Tibial nerve (tissue), 4 donors: ENCODE data around the gene KRT2. TPM values are rescaled to one million over a fixed set of nuclear protein-coding genes. Genes with fewer than 3 reads are reported as not detected.

Experiments used
- DNase-seq, 2 donors: peaks; one replicate each; pipeline ENCODE4 v3.0.0-alpha.2; 2019; ENCODE audit warnings: low spot score in 2 of 2
- H3K27ac ChIP-seq, 4 donors: fragments of 200-600 bp; sonication (generic) in 3 of 4; one replicate each; pipeline ENCODE4 v1.5.1; 2017 to 2019; ENCODE audit warnings: mild to moderate bottlenecking in 1 of 4
- H3K27me3 ChIP-seq, 2 donors: fragments of 200-600 bp; sonication (generic) in 1 of 2; one replicate each; pipeline versions ENCODE4 v1.5.1 to v1.6.0; 2017 to 2019
- H3K36me3 ChIP-seq, 3 donors: fragments of 200-600 bp; sonication (generic); one replicate each; pipeline ENCODE4 v1.5.1; 2018 to 2019
- H3K4me1 ChIP-seq, 4 donors: fragments of 200-600 bp; sonication (generic) in 3 of 4; one replicate each; pipeline ENCODE4 v1.5.1; 2017 to 2019
- H3K4me3 ChIP-seq, 4 donors: fragments of 200-600 bp; sonication (generic) in 3 of 4; one replicate each; pipeline ENCODE4 v1.5.1; 2017 to 2019; ENCODE audit warnings: mild to moderate bottlenecking in 1 of 4, moderate library complexity in 1 of 4
- H3K9me3 ChIP-seq, 4 donors: fragments of 200-600 bp; sonication (generic) in 3 of 4; one replicate each; pipeline ENCODE4 v1.5.1; 2017 to 2019
- EP300 ChIP-seq, 2 donors: sonication (generic); formaldehyde crosslinking; IDR thresholded peaks; one replicate each; pipeline ENCODE4 v1.6.1; 2017; ENCODE audit warnings: antibody characterized with exemption in 2 of 2, mild to moderate bottlenecking in 1 of 2
- POLR2A ChIP-seq, 2 donors: fragments of 450-650 bp; IDR thresholded peaks; one replicate each; pipeline ENCODE4 v1.6.1; 2017; ENCODE audit warnings: antibody characterized with exemption in 2 of 2, mild to moderate bottlenecking in 2 of 2, moderate library complexity in 2 of 2
- WGBS, 2 donors: methylation state at CpG; one replicate each; pipeline ENCODE4 v1.1.5; 2018; 5-methylcytosine and 5-hydroxymethylcytosine counted together
- total RNA-seq, 4 donors: library from RNA; depleted of rRNA; stranded (reverse); fragments of >200 nt; gene quantifications; one replicate each; pipeline ENCODE4 v1.1.0, GENCODE V29; 2016
- TF ChIP-seq, protein P1 (sequence below), 5 experiments: fragments of 200-600 bp in 3 of 5; fragments of 450-650 bp in 2 of 5; sonication (generic) in 3 of 5; IDR thresholded peaks; one replicate each; pipeline ENCODE4 v1.5.1; 2016 to 2019; ENCODE audit warnings: antibody characterized with exemption in 5 of 5, mild to moderate bottlenecking in 3 of 5, moderate library complexity in 2 of 5

KRT2 gene
- total RNA-seq, 4 donors from 2014 or later = not detected

DNA sequence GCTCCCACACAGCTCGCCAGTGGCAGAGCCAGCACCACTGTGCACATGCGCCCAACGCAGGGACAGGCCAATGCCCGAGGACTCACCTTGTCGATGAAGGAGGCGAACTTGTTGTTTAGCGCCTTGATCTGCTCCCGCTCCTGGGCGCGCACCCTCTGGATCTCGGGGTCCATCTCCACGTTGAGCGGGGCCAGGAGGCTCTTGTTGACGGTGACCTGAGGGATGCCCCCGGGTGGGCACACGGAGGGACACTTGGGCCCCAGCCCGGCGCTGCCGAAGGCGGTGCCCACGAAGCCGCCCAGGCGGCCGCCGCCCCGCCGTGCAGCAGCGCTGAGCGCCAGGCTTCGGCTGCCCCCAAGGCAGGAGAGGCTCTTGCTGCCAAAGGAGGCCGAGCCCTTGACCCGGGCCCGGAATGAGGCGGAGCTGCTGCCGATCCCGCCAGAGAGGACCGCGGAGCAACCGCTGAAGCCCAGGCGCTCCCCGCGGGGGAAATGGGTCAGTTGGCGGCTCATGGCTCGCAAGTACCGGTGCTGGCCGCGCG, 51.0 kb downstream of the KRT2 start, which contains the start of gene KRT72:
Gene KRT72 (minus strand): TSS at position 523 of the 541 bp plus-strand sequence. CDS start 11 bp downstream, at position 512.
- H3K27me3 ChIP-seq = peaks cover 0 to 40% of the 10 kb centered on the region in 2 donors

DNA sequence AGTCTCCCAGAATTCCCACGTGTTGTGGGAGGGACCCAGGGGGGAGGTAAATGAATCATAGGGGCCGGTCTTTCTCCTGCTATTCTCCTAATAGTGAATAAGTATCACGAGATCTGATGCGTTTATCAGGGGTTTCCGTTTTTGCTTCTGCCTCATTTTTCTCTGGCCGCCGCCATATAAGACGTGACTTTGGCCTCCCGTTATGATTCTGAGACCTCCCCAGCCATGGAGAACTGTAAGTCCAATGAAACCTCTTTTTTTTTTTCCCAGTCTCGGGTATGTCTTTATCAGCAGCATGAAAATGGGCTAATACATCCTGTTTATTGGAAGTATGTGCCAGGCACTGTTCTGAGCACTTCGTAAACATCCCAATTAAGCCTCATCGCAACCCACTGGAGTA, 51.5 kb downstream of the KRT2 start:
- WGBS, 2 donors = 84 to 92% methylated on average over 12 of the region's 12 CpGs
- H3K4me3 ChIP-seq = no peak overlapping the region
- peaks cover 0 to 40% of the 10 kb centered on the region in 2 donors for H3K27me3 ChIP-seq
- H3K27ac ChIP-seq = no peak overlapping the region
- no peaks in the 10 kb centered on the region for H3K9me3 ChIP-seq
- peaks cover 0 to 5% (median 0%) of the 10 kb centered on the region in 4 donors for H3K4me1 ChIP-seq
- TF ChIP-seq EP300 (IDR thresholded peaks at IDR 0.05) = no peak
- TF ChIP-seq, protein P1, sequence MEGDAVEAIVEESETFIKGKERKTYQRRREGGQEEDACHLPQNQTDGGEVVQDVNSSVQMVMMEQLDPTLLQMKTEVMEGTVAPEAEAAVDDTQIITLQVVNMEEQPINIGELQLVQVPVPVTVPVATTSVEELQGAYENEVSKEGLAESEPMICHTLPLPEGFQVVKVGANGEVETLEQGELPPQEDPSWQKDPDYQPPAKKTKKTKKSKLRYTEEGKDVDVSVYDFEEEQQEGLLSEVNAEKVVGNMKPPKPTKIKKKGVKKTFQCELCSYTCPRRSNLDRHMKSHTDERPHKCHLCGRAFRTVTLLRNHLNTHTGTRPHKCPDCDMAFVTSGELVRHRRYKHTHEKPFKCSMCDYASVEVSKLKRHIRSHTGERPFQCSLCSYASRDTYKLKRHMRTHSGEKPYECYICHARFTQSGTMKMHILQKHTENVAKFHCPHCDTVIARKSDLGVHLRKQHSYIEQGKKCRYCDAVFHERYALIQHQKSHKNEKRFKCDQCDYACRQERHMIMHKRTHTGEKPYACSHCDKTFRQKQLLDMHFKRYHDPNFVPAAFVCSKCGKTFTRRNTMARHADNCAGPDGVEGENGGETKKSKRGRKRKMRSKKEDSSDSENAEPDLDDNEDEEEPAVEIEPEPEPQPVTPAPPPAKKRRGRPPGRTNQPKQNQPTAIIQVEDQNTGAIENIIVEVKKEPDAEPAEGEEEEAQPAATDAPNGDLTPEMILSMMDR (IDR thresholded peaks at IDR 0.05) = no peak
- TF ChIP-seq POLR2A (IDR thresholded peaks at IDR 0.05) = no peak
- no peak for DNase-seq
- no peaks in the 10 kb centered on the region for H3K36me3 ChIP-seq

More for the DNA sequence above, 51.0 kb downstream of the KRT2 start, which contains the start of gene KRT72:
- Histone ChIP-seq H3K27ac (no peak within 1 kb of the TSS), H3K4me1 (peaks cover 0 to 5% (median 0%) of the 10 kb centered on the region in 4 donors), H3K36me3 (no peaks in the 10 kb centered on the region), H3K4me3 (no peak within 1 kb of the TSS), H3K9me3 (no peaks in the 10 kb centered on the region)
- no peak for DNase-seq
- 21 to 32% methylated on average over 36 to 45 of the region's 48 CpGs for WGBS, 2 donors
- no peak for TF ChIP-seq POLR2A (IDR thresholded peaks at IDR 0.05)
- no peak for TF ChIP-seq EP300 (IDR thresholded peaks at IDR 0.05)
- TF ChIP-seq, protein P1 (IDR thresholded peaks at IDR 0.05) = no peak

DNA sequence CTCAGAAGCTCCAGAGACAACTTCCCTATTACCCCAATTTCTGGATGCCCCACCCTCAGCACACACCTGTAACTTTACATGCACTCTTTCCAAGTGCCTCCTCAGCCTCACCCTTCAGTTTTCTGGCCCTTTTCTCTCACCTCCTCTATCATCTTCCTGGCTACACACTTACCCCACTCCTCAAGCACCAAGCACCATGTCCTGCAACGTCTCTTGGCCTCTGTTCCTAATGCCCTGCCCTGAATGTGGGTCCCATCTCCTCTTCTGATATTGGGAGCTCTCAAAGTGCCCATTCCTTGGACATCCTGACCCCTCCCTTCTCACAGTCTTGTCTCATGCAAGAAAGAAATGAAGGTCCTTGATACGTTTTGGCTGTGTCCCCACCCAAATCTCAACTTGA, 51.9 kb downstream of the KRT2 start:
- no peak for DNase-seq
- Histone ChIP-seq H3K4me3 (no peak overlapping the region), H3K4me1 (peaks cover 0 to 5% (median 0%) of the 10 kb centered on the region in 4 donors), H3K9me3 (no peaks in the 10 kb centered on the region), H3K27ac (no peak overlapping the region), H3K27me3 (peaks cover 0 to 40% of the 10 kb centered on the region in 2 donors), H3K36me3 (no peaks in the 10 kb centered on the region)
- 63 to 64% methylated on average over 2 of the region's 2 CpGs for WGBS, 2 donors
- no peak for TF ChIP-seq POLR2A (IDR thresholded peaks at IDR 0.05)
- no peak for TF ChIP-seq EP300 (IDR thresholded peaks at IDR 0.05)
- TF ChIP-seq, protein P1 (IDR thresholded peaks at IDR 0.05) = no peak

DNA sequence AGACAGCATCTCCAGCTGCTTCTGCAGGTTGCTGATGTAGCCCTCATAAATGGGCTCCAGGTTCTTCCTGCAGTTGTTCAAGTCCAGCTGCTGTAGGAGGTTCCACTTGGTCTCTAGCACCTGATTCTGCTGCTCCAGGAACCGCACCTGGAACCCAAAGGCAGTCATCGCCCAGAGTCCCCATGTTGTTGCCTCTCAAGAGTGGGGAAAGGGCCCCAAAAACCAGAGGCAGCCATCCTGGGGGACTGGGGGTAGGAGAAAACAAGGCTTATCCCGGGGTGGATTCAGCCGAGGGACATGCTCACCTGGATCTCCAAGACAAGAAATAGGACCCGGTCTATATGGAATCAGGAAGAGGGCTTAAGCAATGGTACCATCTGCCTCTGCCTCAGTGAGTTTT, 53.0 kb downstream of the KRT2 start:
- no peaks in the 10 kb centered on the region for H3K36me3 ChIP-seq
- TF ChIP-seq POLR2A (IDR thresholded peaks at IDR 0.05) (no peak), EP300 (IDR thresholded peaks at IDR 0.05) (no peak)
- TF ChIP-seq, protein P1 (IDR thresholded peaks at IDR 0.05) = no peak
- DNase-seq = no peak
- peaks cover 0 to 40% of the 10 kb centered on the region in 2 donors for H3K27me3 ChIP-seq
- WGBS, 2 donors = 88 to 90% methylated on average over 5 of the region's 5 CpGs
- H3K27ac ChIP-seq = no peak overlapping the region
- H3K9me3 ChIP-seq = no peaks in the 10 kb centered on the region
- no peak overlapping the region for H3K4me3 ChIP-seq
- peaks cover 0 to 5% (median 0%) of the 10 kb centered on the region in 4 donors for H3K4me1 ChIP-seq

Other genes starting within 250 kb of the KRT2 start
- not detected for gene KRT82, start 245.9 kb downstream of the KRT2 start, total RNA-seq
- not detected for gene KRT75, start 217.8 kb downstream of the KRT2 start, total RNA-seq
- not detected for gene KRT6B, start 200.1 kb downstream of the KRT2 start, total RNA-seq
- gene KRT6C, start 178.4 kb downstream of the KRT2 start, total RNA-seq = not detected
- under 1 TPM in 1 of 4 donors, not detected in 3; 0.30 TPM for gene KRT6A, start 159.0 kb downstream of the KRT2 start, total RNA-seq
- 1 to 10 TPM in 1 of 4 donors, under 1 TPM in 1, not detected in 2; 0.22 to 2.7 TPM for gene KRT5, start 131.8 kb downstream of the KRT2 start, total RNA-seq
- gene KRT71, start 99.1 kb downstream of the KRT2 start, total RNA-seq = not detected
- not detected for gene KRT74, start 78.4 kb downstream of the KRT2 start, total RNA-seq
- not detected for gene KRT72, start 50.7 kb downstream of the KRT2 start, total RNA-seq
- not detected for gene KRT73, start 33.7 kb downstream of the KRT2 start, total RNA-seq
- not detected for gene KRT1, start 28.2 kb upstream of the KRT2 start, total RNA-seq
- gene KRT77, start 51.3 kb upstream of the KRT2 start, total RNA-seq = not detected
- not detected for gene KRT76, start 125.1 kb upstream of the KRT2 start, total RNA-seq
- not detected for gene KRT3, start 143.9 kb upstream of the KRT2 start, total RNA-seq
- not detected for gene KRT4, start 161.9 kb upstream of the KRT2 start, total RNA-seq
- gene KRT79, start 182.1 kb upstream of the KRT2 start, total RNA-seq = 1 to 10 TPM in 1 of 4 donors, not detected in 3; 3.9 TPM
- gene KRT78, start 196.8 kb upstream of the KRT2 start, total RNA-seq = 10 to 100 TPM in 1 of 4 donors, not detected in 3; 10.8 TPM